SW 1271 (cell line): Measurements from ENCODE around the gene SLC8B1.

Experiments
- DNase-seq, 2 experiments: peaks; one replicate each; lab custom pipeline; 2025; lab: John Stamatoyannopoulos, UW

SLC8B1 gene

DNA sequence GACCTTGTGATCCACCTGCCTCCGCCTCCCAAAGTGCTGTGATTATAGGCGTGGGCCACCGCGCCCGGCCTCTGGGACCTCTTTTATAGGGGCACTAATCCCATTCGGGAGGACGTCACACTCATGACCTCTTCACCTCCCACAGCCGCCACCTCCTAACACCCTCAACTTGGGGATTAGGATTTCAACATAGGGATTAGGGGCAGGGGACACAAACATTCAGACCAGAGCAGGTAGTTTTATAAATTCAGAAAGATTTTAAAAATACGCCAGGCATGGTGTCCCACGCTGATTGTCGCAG lies 64.2 kb downstream of the SLC8B1 start:
- DNase-seq: no peak

DNA sequence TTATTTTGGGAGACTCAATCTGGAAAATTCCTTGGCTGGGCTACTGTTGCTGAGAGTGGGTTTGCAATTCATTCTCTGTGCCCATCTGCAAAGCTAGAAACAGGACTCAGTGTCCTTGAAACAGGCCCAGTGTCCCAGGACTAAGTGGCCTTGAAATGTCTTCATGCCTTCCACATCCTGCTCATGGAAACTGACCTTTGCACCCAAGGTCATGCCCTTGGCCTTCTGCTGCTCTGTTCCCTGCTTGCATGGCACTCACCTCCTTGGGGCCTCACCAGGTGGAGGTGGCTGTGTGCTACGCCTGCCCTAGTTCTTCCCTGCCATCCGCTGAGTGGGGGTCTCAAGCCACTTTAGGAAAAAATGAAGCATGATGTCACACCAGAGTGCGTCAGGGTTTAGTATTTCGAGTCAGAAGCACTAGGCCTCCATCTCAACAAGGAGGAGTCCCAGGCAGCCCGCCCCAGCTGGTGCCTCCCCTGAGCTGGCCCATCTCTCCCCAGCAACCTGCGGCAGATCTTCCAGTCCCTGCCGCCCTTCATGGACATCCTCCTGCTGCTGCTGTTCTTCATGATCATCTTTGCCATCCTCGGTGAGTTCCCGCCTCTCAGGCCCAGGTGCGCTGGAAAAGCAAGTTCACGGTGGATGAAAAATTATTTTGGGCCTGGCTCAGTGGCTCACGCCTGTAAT lies 65.5 kb downstream of the SLC8B1 start:
- no peak for DNase-seq

GRCh38 chr12:113268621-113269020 lies 66.3 kb downstream of the SLC8B1 start:
- DNase-seq: no peak

DNA sequence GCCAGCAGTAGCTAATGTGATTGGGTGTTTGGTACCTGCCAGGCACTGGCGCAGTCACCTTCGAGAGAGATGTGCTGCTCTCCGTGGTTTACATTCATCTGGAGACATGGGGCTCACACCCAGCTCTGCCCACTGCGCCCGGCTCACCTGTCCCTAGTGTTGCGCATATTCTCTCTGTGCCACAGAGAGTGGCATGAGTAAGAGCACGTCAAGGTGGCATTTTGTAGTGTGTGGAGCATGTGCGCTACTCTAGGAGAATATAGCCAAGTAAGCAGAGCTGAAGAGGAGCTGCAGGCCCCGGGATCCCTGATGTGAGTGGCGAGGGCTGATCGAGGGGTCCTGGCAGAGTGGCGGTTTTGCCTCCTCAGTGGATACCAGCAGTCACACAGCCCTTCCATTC lies 66.8 kb downstream of the SLC8B1 start:
- no peak for DNase-seq

GRCh38 chr12:113267621-113268020 lies 67.3 kb downstream of the SLC8B1 start:
- no peak for DNase-seq

- DNase-seq: no peak
Observed at GRCh38 chr12:113266106-113266895, 68.6 kb downstream of the SLC8B1 start.

- DNase-seq: no peak
Observed at GRCh38 chr12:113263431-113263963, 71.4 kb downstream of the SLC8B1 start.

- DNase-seq: no peak
Observed at GRCh38 chr12:113262710-113263109, 72.2 kb downstream of the SLC8B1 start.

DNA sequence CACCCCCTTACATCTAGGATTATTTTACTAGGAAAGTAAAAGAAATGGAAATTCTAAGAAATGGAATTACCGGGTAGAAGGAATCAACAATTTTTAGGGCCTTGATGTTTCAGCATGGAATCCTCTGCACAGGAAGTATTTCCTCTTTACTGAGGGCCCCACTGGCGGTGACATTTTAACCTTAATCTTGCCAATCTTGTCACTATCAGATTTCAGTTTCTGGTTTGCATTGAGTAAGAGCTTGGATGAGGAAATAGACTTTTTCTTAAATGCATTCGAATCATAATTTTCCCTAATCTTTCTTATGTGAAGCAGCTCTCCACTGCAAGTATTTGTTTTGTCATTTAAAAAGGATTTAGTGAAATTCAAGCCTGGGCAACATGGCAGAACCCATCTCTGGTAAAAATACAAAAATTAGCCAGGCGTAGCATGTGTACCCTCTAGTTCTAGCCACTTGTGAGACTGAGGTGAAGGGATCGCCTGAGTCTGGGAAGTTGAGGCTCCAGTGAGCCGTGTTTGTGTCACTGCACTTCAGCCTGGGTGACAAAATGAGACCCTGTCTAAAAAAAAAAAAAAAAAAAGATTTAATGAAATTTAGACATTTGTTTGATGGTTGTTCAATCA lies 73.0 kb downstream of the SLC8B1 start:
- no peak for DNase-seq

GRCh38 chr12:113260636-113261300 lies 74.1 kb downstream of the SLC8B1 start:
- no peak for DNase-seq

DNA sequence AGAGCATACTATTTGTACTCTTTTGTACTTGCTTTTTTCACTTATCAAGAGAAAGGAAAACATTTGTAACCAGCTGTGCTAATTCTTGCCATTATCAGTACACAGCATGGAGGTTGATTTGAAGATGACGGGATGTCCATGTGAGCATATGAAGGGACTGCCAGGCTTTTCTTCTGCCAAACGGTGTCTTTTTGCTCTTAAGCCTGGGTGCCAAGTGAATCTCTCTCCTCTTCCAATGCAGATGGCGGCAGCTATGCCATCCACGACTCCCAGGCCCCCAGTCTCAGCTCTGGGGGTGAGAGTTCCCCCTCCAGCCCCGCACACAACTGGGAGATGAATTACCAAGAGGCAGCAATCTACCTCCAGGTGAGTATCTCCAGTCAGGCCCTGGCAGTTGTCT lies 74.8 kb downstream of the SLC8B1 start:
- DNase-seq: no peak

- no peak for DNase-seq
Observed at GRCh38 chr12:113257564-113257963, 77.3 kb downstream of the SLC8B1 start.

DNA sequence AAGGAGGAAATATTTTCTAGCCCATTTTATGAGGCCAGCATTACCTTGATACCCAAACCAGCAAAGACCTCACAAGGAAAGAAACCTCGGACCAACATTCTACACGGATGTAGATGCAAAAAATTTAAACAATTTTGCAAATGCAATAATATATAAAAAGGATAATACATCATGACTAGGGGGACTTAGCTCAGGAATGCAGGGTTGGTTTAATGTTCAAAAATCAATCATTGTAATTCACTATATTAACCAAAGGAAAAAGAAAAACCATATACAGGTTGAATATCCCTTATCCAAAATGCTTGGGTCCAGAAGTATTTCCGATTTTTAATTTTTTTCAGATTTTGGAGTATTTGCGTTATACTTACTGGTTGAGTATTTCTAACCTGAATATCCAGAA lies 80.6 kb downstream of the SLC8B1 start:
- DNase-seq: no peak

- DNase-seq: no peak
Observed at GRCh38 chr12:113253532-113254285, 81.2 kb downstream of the SLC8B1 start.

GRCh38 chr12:113252494-113252893 lies 82.4 kb downstream of the SLC8B1 start:
- DNase-seq: no peak

DNA sequence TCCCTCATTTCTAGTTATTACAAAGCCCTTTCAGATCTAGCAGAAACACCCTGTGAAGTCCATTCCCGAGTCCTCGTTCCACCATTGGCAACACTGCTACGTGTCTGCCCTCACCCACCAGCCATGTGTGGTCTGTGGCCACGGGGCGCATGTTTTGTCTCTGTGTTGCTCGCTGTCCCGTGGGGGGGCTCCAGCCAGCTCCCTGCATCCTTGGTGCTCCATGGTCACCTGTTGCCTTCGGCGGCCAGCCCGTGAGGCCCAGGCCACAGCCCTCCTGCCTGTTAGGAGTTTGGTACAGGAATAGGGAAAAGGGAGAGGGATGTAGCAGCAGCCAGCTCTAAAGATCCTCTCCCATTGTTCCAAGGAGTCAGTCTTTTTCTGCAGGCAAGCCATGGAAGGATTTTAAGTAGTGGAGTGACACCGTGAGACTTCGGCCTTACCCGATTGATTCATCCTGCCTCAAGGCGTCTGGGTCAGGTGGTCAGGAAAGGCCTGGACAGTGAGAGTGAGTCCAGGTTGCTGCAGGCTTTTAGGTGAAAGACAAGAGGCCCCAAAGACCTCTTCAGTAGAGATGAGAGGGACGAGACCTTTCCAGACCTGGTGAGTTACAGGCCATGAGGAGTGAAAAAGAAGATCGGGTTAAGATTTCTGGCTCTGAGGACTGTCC lies 83.4 kb downstream of the SLC8B1 start:
- no peak for DNase-seq

DNA sequence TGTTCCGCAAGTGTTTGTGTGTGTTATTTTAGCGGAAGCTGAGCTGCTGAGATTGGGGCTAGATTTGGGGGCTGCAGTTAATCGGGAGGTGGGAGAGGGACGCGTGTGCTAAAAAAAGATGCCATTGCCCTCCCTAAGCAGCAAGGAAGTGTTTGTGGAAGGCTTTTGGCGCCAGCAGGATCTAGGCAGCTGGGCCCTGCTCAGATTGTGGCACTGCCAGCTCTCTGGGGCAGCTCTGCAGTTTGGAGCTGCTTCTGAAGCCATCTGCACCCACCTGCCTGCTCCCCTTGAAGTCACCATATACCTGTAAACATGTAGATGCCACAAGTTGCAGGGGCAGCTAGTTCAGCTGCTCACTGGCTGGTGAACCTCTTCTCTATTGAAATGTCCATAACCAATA lies 84.9 kb downstream of the SLC8B1 start:
- no peak for DNase-seq

DNA sequence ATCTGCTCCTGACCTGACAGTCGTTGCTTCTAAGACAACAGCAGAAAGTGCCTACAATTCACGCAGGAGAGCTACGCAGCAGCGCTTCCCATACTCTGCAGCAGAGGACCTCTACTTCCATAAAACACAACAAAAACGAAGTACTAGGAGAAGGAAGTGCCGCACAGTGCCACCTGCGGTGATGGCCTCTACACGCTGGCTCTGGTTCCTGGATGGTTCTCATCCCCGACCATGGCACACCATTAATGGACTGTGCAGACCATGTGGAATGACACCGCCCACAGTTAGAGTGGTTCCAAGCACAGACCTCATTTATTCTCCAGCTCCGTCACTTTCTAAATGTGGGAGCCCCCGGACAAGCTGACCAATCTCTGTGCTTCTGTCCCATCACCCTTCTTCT lies 85.4 kb downstream of the SLC8B1 start:
- DNase-seq: no peak

- DNase-seq: no peak
Observed at GRCh38 chr12:113248842-113249435, 86.0 kb downstream of the SLC8B1 start.
